ENCODE data around the gene BZW1. TPM values are rescaled to one million over a fixed set of nuclear protein-coding genes. Genes with fewer than 3 reads are reported as not detected.

BZW1 gene
- total RNA-seq, 1 donor from 2014 or later = 232 TPM

- no peaks in the 10 kb centered on the region for H3K9me3 Mint-ChIP-seq (ENCODE audit: unreplicated experiment)
- H3K27ac Mint-ChIP-seq (ENCODE audit: unreplicated experiment) = no peak overlapping the region
- H3K4me3 Mint-ChIP-seq (ENCODE audit: unreplicated experiment) = no peak overlapping the region
- no peaks in the 10 kb centered on the region for H3K27me3 Mint-ChIP-seq (ENCODE audit: unreplicated experiment)
- H3K36me3 Mint-ChIP-seq (ENCODE audit: unreplicated experiment) = no peaks in the 10 kb centered on the region
- TF ChIP-seq CTCF (IDR thresholded peaks at IDR 0.05; ENCODE audit: partially characterized antibody, unreplicated experiment) = no peak
- DNase-seq = no peak
- H3K4me1 Mint-ChIP-seq (ENCODE audit: low read depth, unreplicated experiment) = no peaks in the 10 kb centered on the region
These were observed 23.5 kb upstream of the BZW1 start for GRCh38 chr2:200788121-200788718.

GRCh38 chr2:200790185-200790584 is 21.5 kb upstream of the BZW1 start:
- no peak for DNase-seq
- H3K9me3 Mint-ChIP-seq (ENCODE audit: unreplicated experiment) = no peaks in the 10 kb centered on the region
- no peak overlapping the region for H3K27ac Mint-ChIP-seq (ENCODE audit: unreplicated experiment)
- no peak for TF ChIP-seq CTCF (IDR thresholded peaks at IDR 0.05; ENCODE audit: partially characterized antibody, unreplicated experiment)
- no peaks in the 10 kb centered on the region for H3K36me3 Mint-ChIP-seq (ENCODE audit: unreplicated experiment)
- no peaks in the 10 kb centered on the region for H3K27me3 Mint-ChIP-seq (ENCODE audit: unreplicated experiment)
- no peak overlapping the region for H3K4me3 Mint-ChIP-seq (ENCODE audit: unreplicated experiment)
- no peaks in the 10 kb centered on the region for H3K4me1 Mint-ChIP-seq (ENCODE audit: low read depth, unreplicated experiment)

- Mint-ChIP-seq H3K4me1 (ENCODE audit: low read depth, unreplicated experiment) (no peaks in the 10 kb centered on the region), H3K27ac (ENCODE audit: unreplicated experiment) (no peak overlapping the region), H3K4me3 (ENCODE audit: unreplicated experiment) (no peak overlapping the region), H3K36me3 (ENCODE audit: unreplicated experiment) (no peaks in the 10 kb centered on the region), H3K9me3 (ENCODE audit: unreplicated experiment) (no peaks in the 10 kb centered on the region), H3K27me3 (ENCODE audit: unreplicated experiment) (no peaks in the 10 kb centered on the region)
- no peak for DNase-seq
- TF ChIP-seq CTCF (IDR thresholded peaks at IDR 0.05; ENCODE audit: partially characterized antibody, unreplicated experiment) = no peak
These were observed 19.8 kb upstream of the BZW1 start for GRCh38 chr2:200791905-200792304.

DNA sequence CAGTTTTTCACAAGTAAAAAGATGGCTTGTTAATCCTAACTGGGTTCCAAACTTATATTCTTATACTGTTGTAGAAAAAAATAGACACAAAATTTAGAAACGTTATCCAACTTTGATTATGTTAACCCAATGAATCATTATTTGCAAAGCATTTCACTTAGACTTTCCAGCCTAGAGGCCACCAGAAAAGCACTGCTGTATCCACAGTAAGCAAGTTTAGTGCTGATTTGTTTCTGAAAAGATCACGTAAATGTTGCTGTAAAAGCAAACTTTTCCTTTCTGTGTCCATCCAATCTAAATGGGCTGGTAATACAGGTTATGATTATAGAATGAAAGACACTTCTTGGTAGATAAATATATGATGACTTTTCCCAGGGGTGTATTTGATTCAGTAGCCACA is 17.6 kb upstream of the BZW1 start:
- H3K4me3 Mint-ChIP-seq (ENCODE audit: unreplicated experiment) = no peak overlapping the region
- no peaks in the 10 kb centered on the region for H3K9me3 Mint-ChIP-seq (ENCODE audit: unreplicated experiment)
- H3K36me3 Mint-ChIP-seq (ENCODE audit: unreplicated experiment) = no peaks in the 10 kb centered on the region
- no peaks in the 10 kb centered on the region for H3K4me1 Mint-ChIP-seq (ENCODE audit: low read depth, unreplicated experiment)
- H3K27me3 Mint-ChIP-seq (ENCODE audit: unreplicated experiment) = peaks cover 2% of the 10 kb centered on the region
- no peak for DNase-seq
- H3K27ac Mint-ChIP-seq (ENCODE audit: unreplicated experiment) = no peak overlapping the region
- TF ChIP-seq CTCF (IDR thresholded peaks at IDR 0.05; ENCODE audit: partially characterized antibody, unreplicated experiment) = no peak

- Mint-ChIP-seq H3K4me1 (ENCODE audit: low read depth, unreplicated experiment) (no peaks in the 10 kb centered on the region), H3K4me3 (ENCODE audit: unreplicated experiment) (no peak overlapping the region), H3K27me3 (ENCODE audit: unreplicated experiment) (peaks cover 2% of the 10 kb centered on the region), H3K36me3 (ENCODE audit: unreplicated experiment) (no peaks in the 10 kb centered on the region), H3K9me3 (ENCODE audit: unreplicated experiment) (no peaks in the 10 kb centered on the region), H3K27ac (ENCODE audit: unreplicated experiment) (no peak overlapping the region)
- no peak for DNase-seq
- TF ChIP-seq CTCF (IDR thresholded peaks at IDR 0.05; ENCODE audit: partially characterized antibody, unreplicated experiment) = no peak
These were observed 16.7 kb upstream of the BZW1 start for GRCh38 chr2:200795028-200795440.

Measured in glutamatergic neuron (in vitro differentiated cells).